Vagina (tissue), 2 donors: Measurements from ENCODE around the gene ALPG. TPM values are rescaled to one million over a fixed set of nuclear protein-coding genes. Genes with fewer than 3 reads are reported as not detected.
A peak's percentile ranks its signal among the peaks of the same experiment; 100 is the strongest.
"Not testable (repeated sequence)": the region's sequence is repeated elsewhere in the genome, so short reads cannot be mapped to it uniquely, and the experiment has no call there.

Source experiments
- DNase-seq, 2 donors: peaks; one replicate each; pipeline ENCODE4 v3.0.0-alpha.2; 2017; ENCODE audit errors: extremely low spot score in 2 of 2
- H3K27ac ChIP-seq: fragments of 200-600 bp; sonication (generic); one replicate; pipeline ENCODE4 v1.5.1; 2019
- H3K27me3 ChIP-seq: fragments of 200-600 bp; sonication (generic); one replicate; pipeline ENCODE4 v1.5.1; 2019
- H3K36me3 ChIP-seq, 2 donors: fragments of 200-600 bp; sonication (generic); one replicate each; pipeline ENCODE4 v1.5.1; 2017 to 2019
- H3K4me1 ChIP-seq: fragments of 200-600 bp; sonication (generic); one replicate; pipeline ENCODE4 v1.5.1; 2019
- H3K4me3 ChIP-seq, 2 donors: fragments of 200-600 bp; sonication (generic); 1 replicate in 1 of 2; 2 replicates in 1 of 2; pipeline ENCODE4 v1.5.1; 2016 to 2019
- H3K9me3 ChIP-seq: fragments of 200-600 bp; sonication (generic); one replicate; pipeline ENCODE4 v1.5.1; 2019
- POLR2A ChIP-seq, 2 donors: fragments of 450-650 bp; IDR thresholded peaks; one replicate each; pipeline ENCODE4 v1.6.1; 2017; ENCODE audit warnings: antibody characterized with exemption in 2 of 2, mild to moderate bottlenecking in 2 of 2, moderate library complexity in 2 of 2
- POLR2AphosphoS5 ChIP-seq, 2 donors: sonication (generic); formaldehyde crosslinking; IDR thresholded peaks; one replicate each; pipeline ENCODE4 v1.9.0; 2017; ENCODE audit warnings: antibody characterized with exemption in 2 of 2, mild to moderate bottlenecking in 2 of 2, low read depth in 1 of 2; ENCODE audit not compliant: insufficient read depth in 1 of 2
- intact Hi-C: fragments of 100-400 bp; cut with DNase I; formaldehyde crosslinking; loops from one replicate; pipeline ENCODE4 v1.15.1; 2023
- total RNA-seq: library from RNA; depleted of rRNA; stranded (reverse); fragments of >200 nt; gene quantifications from one replicate; pipeline ENCODE4 v1.2.3, GENCODE V29; 2016
- TF ChIP-seq, protein P1 (sequence below), 3 experiments: fragments of 450-650 bp in 2 of 3; fragments of 200-600 bp in 1 of 3; sonication (generic) in 1 of 3; IDR thresholded peaks; one replicate each; pipeline ENCODE4 v1.5.1; 2017 to 2019; ENCODE audit warnings: antibody characterized with exemption in 3 of 3, mild to moderate bottlenecking in 2 of 3, moderate library complexity in 2 of 3

ALPG gene
- total RNA-seq, result not detected

DNA sequence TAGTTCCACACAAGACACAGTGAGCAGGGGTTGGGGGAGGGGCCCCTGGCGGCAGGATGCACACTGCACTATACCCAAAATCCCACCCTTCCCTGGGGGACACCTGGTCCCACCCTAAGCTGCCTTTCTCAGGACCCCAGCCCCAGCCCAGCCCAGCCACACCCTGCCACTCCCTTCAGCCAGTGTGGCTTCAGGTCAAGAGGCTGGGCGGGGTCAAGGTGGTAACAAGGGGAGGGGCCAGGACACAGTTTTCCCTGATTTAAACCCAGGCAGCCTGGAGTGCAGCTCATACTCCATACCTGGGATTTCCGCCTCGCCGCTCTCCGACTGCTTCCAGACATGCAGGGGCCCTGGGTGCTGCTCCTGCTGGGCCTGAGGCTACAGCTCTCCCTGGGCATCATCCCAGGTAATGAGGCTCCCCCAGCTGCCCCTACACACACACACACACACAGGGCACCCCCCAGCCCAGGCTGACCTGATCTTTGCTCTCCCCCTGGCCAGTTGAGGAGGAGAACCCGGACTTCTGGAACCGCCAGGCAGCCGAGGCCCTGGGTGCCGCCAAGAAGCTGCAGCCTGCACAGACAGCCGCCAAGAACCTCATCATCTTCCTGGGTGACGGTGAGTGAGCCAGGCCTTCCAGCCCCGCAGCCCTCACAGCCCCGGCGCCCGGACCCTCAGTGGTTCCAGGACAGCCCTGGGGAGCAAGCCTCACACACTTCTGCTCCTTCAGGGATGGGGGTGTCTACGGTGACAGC is at the start of gene ALPG:
ALPG (plus strand) TSS at position 289 of the 755 bp plus-strand sequence; CDS start at position 340, 51 bp downstream.
- no peaks in the 10 kb centered on the region for H3K36me3 ChIP-seq
- TF ChIP-seq POLR2AphosphoS5 (IDR thresholded peaks at IDR 0.05; ENCODE audit: insufficient read depth in 1 of 2, low read depth in 1 of 2) (no peak), POLR2A (IDR thresholded peaks at IDR 0.05) (no peak)
- TF ChIP-seq, protein P1, sequence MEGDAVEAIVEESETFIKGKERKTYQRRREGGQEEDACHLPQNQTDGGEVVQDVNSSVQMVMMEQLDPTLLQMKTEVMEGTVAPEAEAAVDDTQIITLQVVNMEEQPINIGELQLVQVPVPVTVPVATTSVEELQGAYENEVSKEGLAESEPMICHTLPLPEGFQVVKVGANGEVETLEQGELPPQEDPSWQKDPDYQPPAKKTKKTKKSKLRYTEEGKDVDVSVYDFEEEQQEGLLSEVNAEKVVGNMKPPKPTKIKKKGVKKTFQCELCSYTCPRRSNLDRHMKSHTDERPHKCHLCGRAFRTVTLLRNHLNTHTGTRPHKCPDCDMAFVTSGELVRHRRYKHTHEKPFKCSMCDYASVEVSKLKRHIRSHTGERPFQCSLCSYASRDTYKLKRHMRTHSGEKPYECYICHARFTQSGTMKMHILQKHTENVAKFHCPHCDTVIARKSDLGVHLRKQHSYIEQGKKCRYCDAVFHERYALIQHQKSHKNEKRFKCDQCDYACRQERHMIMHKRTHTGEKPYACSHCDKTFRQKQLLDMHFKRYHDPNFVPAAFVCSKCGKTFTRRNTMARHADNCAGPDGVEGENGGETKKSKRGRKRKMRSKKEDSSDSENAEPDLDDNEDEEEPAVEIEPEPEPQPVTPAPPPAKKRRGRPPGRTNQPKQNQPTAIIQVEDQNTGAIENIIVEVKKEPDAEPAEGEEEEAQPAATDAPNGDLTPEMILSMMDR (IDR thresholded peaks at IDR 0.05), result no peak
- intact Hi-C loops, result no loop called here
- H3K4me3 ChIP-seq, result no peak within 1 kb of the TSS
- H3K9me3 ChIP-seq, result no peaks in the 10 kb centered on the region
- no peak within 1 kb of the TSS for H3K27ac ChIP-seq
- no peaks in the 10 kb centered on the region for H3K4me1 ChIP-seq
- DNase-seq, result no peak
- no peaks in the 10 kb centered on the region for H3K27me3 ChIP-seq

DNA sequence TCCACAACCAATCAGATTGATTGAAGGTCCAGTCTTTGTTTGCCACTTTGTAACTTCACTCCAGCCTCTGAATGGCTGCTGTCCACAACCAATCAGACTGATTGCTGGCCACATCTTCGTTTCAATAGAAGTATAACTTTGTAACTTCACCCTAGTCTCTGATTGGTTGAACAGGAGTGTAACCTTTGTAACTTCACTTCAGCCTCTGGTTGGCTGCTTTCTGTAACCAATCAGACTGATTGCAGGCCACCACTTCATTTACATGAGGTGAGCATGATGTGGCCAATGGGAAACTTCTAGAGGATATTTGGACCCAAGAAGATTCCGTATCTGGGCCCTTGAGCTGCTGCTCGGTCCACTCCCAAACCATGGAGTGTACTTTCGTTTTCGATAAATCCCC is 45.0 kb upstream of the ALPG start:
- H3K27ac ChIP-seq, result no peak overlapping the region
- no peaks in the 10 kb centered on the region for H3K9me3 ChIP-seq
- H3K27me3 ChIP-seq, result no peaks in the 10 kb centered on the region
- intact Hi-C loops, result no loop called here
- TF ChIP-seq, protein P1 (IDR thresholded peaks at IDR 0.05), result no peak
- TF ChIP-seq POLR2AphosphoS5 (IDR thresholded peaks at IDR 0.05; ENCODE audit: insufficient read depth in 1 of 2, low read depth in 1 of 2) (no peak), POLR2A (IDR thresholded peaks at IDR 0.05) (no peak)
- H3K4me3 ChIP-seq, result no peak overlapping the region
- DNase-seq, result no peak
- peaks cover 7% of the 10 kb centered on the region for H3K4me1 ChIP-seq
- no peaks in the 10 kb centered on the region for H3K36me3 ChIP-seq

DNA sequence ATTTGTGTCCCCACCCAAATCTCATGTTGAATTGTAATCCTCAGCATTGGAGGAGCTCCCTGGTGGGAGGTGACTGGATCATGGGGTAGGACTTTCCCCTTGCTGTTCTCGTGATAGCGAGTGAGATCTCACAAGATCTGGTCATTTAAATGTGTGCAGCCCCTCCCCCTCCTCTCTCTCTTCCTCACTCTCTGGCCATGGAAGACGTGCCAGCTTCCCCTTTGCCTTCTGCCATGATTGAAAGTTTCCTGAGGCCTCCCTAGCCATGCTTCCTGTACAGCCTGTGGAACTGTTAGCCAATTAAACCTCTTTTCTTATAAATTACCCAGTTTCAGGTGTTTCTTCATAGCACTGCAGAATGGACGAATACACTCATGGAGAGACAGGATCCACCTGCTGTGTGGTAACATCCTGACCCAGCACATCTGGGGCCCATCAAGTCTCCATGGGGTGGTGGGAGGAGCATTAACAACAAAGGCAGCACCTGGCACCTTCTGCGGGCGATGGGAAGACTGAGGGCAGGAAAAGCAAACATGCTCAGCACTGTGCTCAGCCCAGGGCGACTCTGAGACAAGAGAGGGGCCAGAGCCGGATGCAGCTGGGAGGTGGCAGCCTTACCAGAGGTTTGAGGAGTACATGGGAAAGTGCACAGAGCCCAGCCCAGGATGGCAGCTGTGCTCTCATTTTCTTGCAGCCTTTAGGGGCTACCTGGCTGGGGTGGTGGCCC is 44.3 kb upstream of the ALPG start:
- no peak overlapping the region for H3K27ac ChIP-seq
- H3K4me1 ChIP-seq, result peaks cover 7% of the 10 kb centered on the region
- H3K9me3 ChIP-seq, result no peaks in the 10 kb centered on the region
- no peaks in the 10 kb centered on the region for H3K36me3 ChIP-seq
- H3K4me3 ChIP-seq, result no peak overlapping the region
- H3K27me3 ChIP-seq, result no peaks in the 10 kb centered on the region
- TF ChIP-seq POLR2A (IDR thresholded peaks at IDR 0.05) (no peak), POLR2AphosphoS5 (IDR thresholded peaks at IDR 0.05; ENCODE audit: insufficient read depth in 1 of 2, low read depth in 1 of 2) (no peak)
- TF ChIP-seq, protein P1 (IDR thresholded peaks at IDR 0.05), result no peak
- intact Hi-C loops, result no loop called here
- DNase-seq, result no peak

DNA sequence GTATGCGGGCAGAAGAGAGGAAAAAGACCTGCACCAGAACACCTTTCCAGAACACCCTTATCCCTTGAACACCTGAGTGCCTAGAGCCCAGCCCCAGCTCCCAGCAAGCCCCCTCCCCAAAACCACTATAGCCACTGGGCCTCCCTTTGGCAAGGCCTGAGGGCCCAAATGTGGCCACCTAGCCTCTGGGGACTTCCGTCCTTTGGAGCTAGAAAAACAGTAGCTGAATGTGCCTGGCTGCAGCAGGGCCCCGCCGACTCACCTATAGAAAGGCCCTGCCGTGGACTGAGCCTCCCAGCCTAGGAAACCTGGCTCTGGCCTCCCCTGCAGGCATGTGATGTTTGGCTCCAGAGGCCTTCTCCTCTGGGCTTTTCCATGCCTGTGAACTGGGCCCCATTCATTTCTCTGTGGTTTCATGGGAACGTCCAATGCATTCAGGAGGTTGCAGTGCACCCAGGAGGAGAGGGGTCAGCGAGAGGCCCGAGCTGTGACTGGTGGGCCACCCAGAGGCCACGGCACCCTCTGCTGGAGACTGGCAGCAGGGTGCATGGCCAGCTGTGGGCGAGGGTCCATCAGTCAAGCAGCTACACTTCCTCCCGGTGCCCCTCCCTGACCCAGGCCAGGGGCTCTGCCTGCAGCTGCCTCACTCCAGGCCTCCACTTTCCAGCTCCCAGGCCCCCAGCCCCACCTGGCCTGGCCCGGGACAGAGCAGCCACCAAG is 43.4 kb upstream of the ALPG start:
- H3K9me3 ChIP-seq, H3K36me3 ChIP-seq, H3K4me1 ChIP-seq, H3K27ac ChIP-seq, DNase-seq, H3K27me3 ChIP-seq, intact Hi-C loops: not testable (repeated sequence)
- H3K4me3 ChIP-seq, result peak overlapping the region in 1 of 2 donors; percentile 16

DNA sequence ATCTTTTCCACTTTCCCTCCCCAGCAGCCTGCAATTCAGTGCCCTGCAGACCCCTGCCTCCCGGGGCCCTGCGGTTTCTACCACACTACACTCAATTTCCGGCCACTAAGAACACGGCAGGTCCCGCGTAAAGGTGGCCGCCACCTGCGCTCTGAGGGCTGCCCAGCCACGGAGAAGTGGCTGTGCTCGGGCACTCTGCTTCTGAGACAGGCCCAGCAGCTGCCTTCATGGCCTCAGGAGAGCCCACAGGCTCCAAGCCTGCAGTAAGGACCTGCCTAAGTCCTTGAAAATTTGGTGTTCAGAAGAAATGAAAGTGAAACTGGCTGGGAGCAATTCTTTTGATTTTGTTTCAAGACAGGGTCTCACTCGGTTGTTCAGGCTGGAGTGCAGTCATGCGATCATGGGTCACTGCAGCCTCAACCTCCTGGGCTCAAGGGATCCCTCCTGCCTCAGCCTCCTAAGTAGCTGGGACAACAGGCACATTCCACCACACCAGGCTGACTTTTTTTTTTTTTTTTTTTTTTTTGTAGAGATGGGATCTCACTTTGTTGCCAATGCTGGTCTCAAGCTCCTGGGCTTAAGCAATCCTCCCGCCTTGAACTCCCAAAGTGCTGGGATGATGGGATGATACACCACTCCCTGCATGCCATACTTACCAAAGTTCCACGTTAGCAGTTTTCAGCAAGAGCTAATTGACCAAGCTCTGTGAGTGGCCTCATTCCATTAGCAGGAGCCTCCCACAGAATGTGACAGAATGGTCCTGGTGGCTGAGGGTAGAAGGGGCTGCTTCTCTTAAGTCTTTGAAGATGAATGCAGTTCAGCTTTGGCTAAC is 42.6 kb upstream of the ALPG start:
- DNase-seq, result no peak
- Histone ChIP-seq H3K9me3 (no peaks in the 10 kb centered on the region), H3K4me3 (peak overlapping the region in 1 of 2 donors; percentile 16), H3K36me3 (no peaks in the 10 kb centered on the region), H3K27ac (no peak overlapping the region), H3K27me3 (no peaks in the 10 kb centered on the region), H3K4me1 (peaks cover 7% of the 10 kb centered on the region)
- intact Hi-C loops, result no loop called here
- no peak for TF ChIP-seq POLR2A (IDR thresholded peaks at IDR 0.05)
- TF ChIP-seq, protein P1 (IDR thresholded peaks at IDR 0.05), result no peak
- TF ChIP-seq POLR2AphosphoS5 (IDR thresholded peaks at IDR 0.05; ENCODE audit: insufficient read depth in 1 of 2, low read depth in 1 of 2), result no peak

DNA sequence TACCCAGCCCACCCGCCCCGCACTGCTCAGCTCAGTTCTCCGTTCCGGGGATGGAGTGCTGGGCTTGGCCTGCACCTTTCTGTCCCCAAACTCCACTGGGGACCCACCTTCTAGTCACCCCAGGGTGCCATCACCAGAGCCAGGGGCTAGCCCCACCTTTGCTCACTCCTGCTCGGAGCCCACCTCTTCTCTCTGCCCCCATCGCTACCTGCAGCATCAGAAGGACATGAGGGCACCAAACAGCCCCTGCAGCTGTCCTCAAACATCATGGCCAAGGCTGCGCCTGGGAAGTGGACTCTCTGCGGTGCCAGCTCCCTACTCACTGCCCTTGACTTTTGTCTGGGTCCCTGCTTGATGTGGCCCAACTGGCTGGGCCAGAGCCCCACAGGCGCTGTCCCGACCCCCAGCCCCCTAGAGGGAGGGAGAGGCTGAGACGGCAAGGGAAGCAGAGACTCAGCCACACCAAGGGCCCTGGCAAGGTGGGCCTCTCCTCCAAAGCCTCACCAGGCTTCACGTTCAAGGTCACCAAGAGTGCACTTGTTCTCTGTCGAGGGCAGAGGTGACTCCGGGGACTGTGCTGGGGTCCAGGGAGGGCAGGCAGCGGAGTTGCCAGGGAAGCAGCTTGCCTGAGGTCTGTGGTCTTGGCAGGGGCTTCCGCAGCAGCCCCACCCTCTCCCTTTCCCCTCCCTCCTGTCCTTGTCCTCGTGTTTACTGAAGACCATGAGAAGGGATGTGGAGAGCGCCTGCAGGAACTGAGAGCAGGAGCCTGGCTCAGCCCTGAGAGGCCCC is 41.6 kb upstream of the ALPG start:
- H3K9me3 ChIP-seq, H3K4me3 ChIP-seq, H3K4me1 ChIP-seq, H3K27me3 ChIP-seq, DNase-seq, H3K36me3 ChIP-seq, intact Hi-C loops, H3K27ac ChIP-seq: not testable (repeated sequence)
